Trophoblast cell (in vitro differentiated cells and primary cell): ENCODE results near the gene BARHL2.

Experiments
- DNase-seq, 2 donors: peaks; one replicate each; pipeline ENCODE4 v3.0.0-alpha.2; 2016
- H2AFZ ChIP-seq: 2 replicates; pipeline ENCODE4 v1.6.1; 2013; ENCODE audit warnings: low read length, moderate library complexity, mild to moderate bottlenecking; ENCODE audit not compliant: insufficient read depth, poor library complexity
- H2AK5ac ChIP-seq: 2 replicates; pipeline ENCODE4 v1.6.1; 2013; ENCODE audit warnings: mild to moderate bottlenecking, low read length
- H2BK120ac ChIP-seq: 2 replicates; pipeline ENCODE4 v1.6.1; 2013; ENCODE audit warnings: low read length, mild to moderate bottlenecking, moderate library complexity; ENCODE audit not compliant: insufficient read depth, poor library complexity
- H2BK12ac ChIP-seq: 2 replicates; pipeline ENCODE4 v1.6.1; 2013; ENCODE audit warnings: mild to moderate bottlenecking, low read length, moderate library complexity
- H2BK5ac ChIP-seq: 2 replicates; pipeline ENCODE4 v1.6.1; 2013; ENCODE audit warnings: low read length, low read depth, moderate library complexity, mild to moderate bottlenecking; ENCODE audit not compliant: poor library complexity
- H3K14ac ChIP-seq: 2 replicates; pipeline ENCODE4 v1.6.1; 2013; ENCODE audit warnings: mild to moderate bottlenecking, low read length
- H3K18ac ChIP-seq: 2 replicates; pipeline ENCODE4 v1.6.1; 2013; ENCODE audit warnings: mild to moderate bottlenecking, low read length
- H3K23ac ChIP-seq: 2 replicates; pipeline ENCODE4 v1.6.1; 2013; ENCODE audit warnings: low read length
- H3K27ac ChIP-seq: 2 replicates; pipeline ENCODE4 v1.5.1; 2013; ENCODE audit warnings: low read depth, mild to moderate bottlenecking, inconsistent platforms, low read length, moderate library complexity
- H3K27me3 ChIP-seq: 2 replicates; pipeline ENCODE4 v1.6.1; 2013; ENCODE audit warnings: inconsistent platforms, mild to moderate bottlenecking, low read length, moderate library complexity; ENCODE audit not compliant: insufficient read depth
- H3K36me3 ChIP-seq, 2 experiments: 1 replicate in 1 of 2; 2 replicates in 1 of 2; pipeline ENCODE4 v1.6.1; 2013; ENCODE audit warnings: low read length in 2 of 2, mild to moderate bottlenecking in 2 of 2, moderate library complexity in 1 of 2; ENCODE audit not compliant: insufficient read depth in 2 of 2, control insufficient read depth in 1 of 2
- H3K4ac ChIP-seq: 2 replicates; pipeline ENCODE4 v1.6.1; 2013; ENCODE audit warnings: low read depth, mild to moderate bottlenecking, low read length, moderate library complexity
- H3K4me1 ChIP-seq, 2 experiments: 1 replicate in 1 of 2; 2 replicates in 1 of 2; pipeline ENCODE4 v1.6.1; 2013; ENCODE audit warnings: low read length in 2 of 2, mild to moderate bottlenecking in 2 of 2, moderate library complexity in 1 of 2; ENCODE audit not compliant: insufficient read depth in 2 of 2, control insufficient read depth in 1 of 2
- H3K4me2 ChIP-seq: 2 replicates; pipeline ENCODE4 v1.6.1; 2013; ENCODE audit warnings: inconsistent platforms, mild to moderate bottlenecking, low read length, moderate library complexity
- H3K4me3 ChIP-seq: 2 replicates; pipeline ENCODE4 v1.5.1; 2013; ENCODE audit warnings: mild to moderate bottlenecking, low read depth, low read length, inconsistent platforms
- H3K79me1 ChIP-seq: one replicate; pipeline ENCODE4 v1.6.1; 2013; ENCODE audit warnings: low read length
- H3K79me2 ChIP-seq: 2 replicates; pipeline ENCODE4 v1.6.1; 2013; ENCODE audit warnings: low read length, mild to moderate bottlenecking; ENCODE audit not compliant: control insufficient read depth, insufficient read depth, poor library complexity
- H3K9ac ChIP-seq: 2 replicates; pipeline ENCODE4 v1.6.1; 2013; ENCODE audit warnings: mild to moderate bottlenecking, low read length
- H3K9me3 ChIP-seq: 2 replicates; pipeline ENCODE4 v1.6.1; 2013; ENCODE audit warnings: low read depth, mild to moderate bottlenecking, control low read depth, inconsistent platforms, low read length; ENCODE audit not compliant: insufficient read depth
- H4K12ac ChIP-seq: 2 replicates; pipeline ENCODE4 v1.6.1; 2013; ENCODE audit warnings: low read depth, mild to moderate bottlenecking, low read length, moderate library complexity
- H4K8ac ChIP-seq: 2 replicates; pipeline ENCODE4 v1.6.1; 2013; ENCODE audit warnings: low read depth, mild to moderate bottlenecking, low read length, moderate library complexity
- H4K91ac ChIP-seq: one replicate; pipeline ENCODE4 v1.6.1; 2013; ENCODE audit warnings: low read depth, mild to moderate bottlenecking, low read length, moderate library complexity
- WGBS: extraction: QIAGEN DNeasy Blood & Tissue Kit; methylation state at CpG from one replicate; pipeline ENCODE4 v1.1.7; 2013; ENCODE audit warnings: missing lambda C conversion rate; ENCODE audit not compliant: insufficient read length, insufficient coverage; ENCODE audit errors: extremely low coverage; 5-methylcytosine and 5-hydroxymethylcytosine counted together

The BARHL2 gene

GRCh38 chr1:90761156-90761555, 44.1 kb upstream of the BARHL2 start:
- no peak overlapping the region for H4K12ac ChIP-seq
- H2AK5ac ChIP-seq: no peak overlapping the region
- no peak for DNase-seq
- no peak overlapping the region for H2BK120ac ChIP-seq
- H3K4ac ChIP-seq: no peak overlapping the region
- H3K36me3 ChIP-seq: no peaks in the 10 kb centered on the region
- H3K4me1 ChIP-seq: no peaks in the 10 kb centered on the region
- no peak overlapping the region for H3K14ac ChIP-seq
- H2AFZ ChIP-seq: no peak overlapping the region
- H2BK5ac ChIP-seq: no peak overlapping the region
- no peaks in the 10 kb centered on the region for H3K9me3 ChIP-seq
- H3K27me3 ChIP-seq: no peaks in the 10 kb centered on the region
- H3K4me3 ChIP-seq: no peak overlapping the region
- H3K79me2 ChIP-seq: no peaks in the 10 kb centered on the region
- WGBS: no CpG with 5 or more reads among the region's 7 CpGs
- H3K9ac ChIP-seq: no peak overlapping the region
- no peak overlapping the region for H4K91ac ChIP-seq
- no peak overlapping the region for H3K27ac ChIP-seq
- no peak overlapping the region for H3K4me2 ChIP-seq
- H2BK12ac ChIP-seq: no peak overlapping the region
- no peak overlapping the region for H4K8ac ChIP-seq
- H3K18ac ChIP-seq: no peak overlapping the region
- H3K23ac ChIP-seq: no peak overlapping the region
- H3K79me1 ChIP-seq: no peaks in the 10 kb centered on the region

- WGBS: no CpG with 5 or more reads among the region's 1 CpG
- Histone ChIP-seq H3K14ac (no peak overlapping the region), H2AFZ (no peak overlapping the region)
These were observed 36.5 kb upstream of the BARHL2 start for GRCh38 chr1:90753556-90753955.

GRCh38 chr1:90748668-90749067, 31.6 kb upstream of the BARHL2 start:
- H3K4me2 ChIP-seq: no peak overlapping the region
- no peaks in the 10 kb centered on the region for H3K27me3 ChIP-seq
- no peaks in the 10 kb centered on the region for H3K4me1 ChIP-seq
- no peak overlapping the region for H3K4me3 ChIP-seq
- H2AK5ac ChIP-seq: no peak overlapping the region
- H3K14ac ChIP-seq: no peak overlapping the region
- H2BK12ac ChIP-seq: no peak overlapping the region
- H3K18ac ChIP-seq: no peak overlapping the region
- no peak overlapping the region for H3K9ac ChIP-seq
- H4K12ac ChIP-seq: no peak overlapping the region
- H4K8ac ChIP-seq: no peak overlapping the region
- no peak overlapping the region for H3K23ac ChIP-seq
- H3K4ac ChIP-seq: no peak overlapping the region
- no peak overlapping the region for H2BK5ac ChIP-seq
- DNase-seq: no peak
- H2BK120ac ChIP-seq: no peak overlapping the region
- no peaks in the 10 kb centered on the region for H3K79me1 ChIP-seq
- no peak overlapping the region for H2AFZ ChIP-seq
- H4K91ac ChIP-seq: no peak overlapping the region
- H3K36me3 ChIP-seq: no peaks in the 10 kb centered on the region
- no peaks in the 10 kb centered on the region for H3K9me3 ChIP-seq
- H3K27ac ChIP-seq: no peak overlapping the region
- H3K79me2 ChIP-seq: no peaks in the 10 kb centered on the region

More at GRCh38 chr1:90753556-90753955, 36.5 kb upstream of the BARHL2 start:
- Histone ChIP-seq H3K79me1 (no peaks in the 10 kb centered on the region), H3K4me2 (no peak overlapping the region), H3K4me3 (no peak overlapping the region), H3K23ac (no peak overlapping the region), H3K79me2 (no peaks in the 10 kb centered on the region), H3K4ac (no peak overlapping the region), H3K18ac (no peak overlapping the region), H3K36me3 (no peaks in the 10 kb centered on the region), H2BK5ac (no peak overlapping the region), H2BK120ac (no peak overlapping the region), H3K27ac (no peak overlapping the region), H2BK12ac (no peak overlapping the region), H2AK5ac (no peak overlapping the region), H3K4me1 (no peaks in the 10 kb centered on the region), H4K91ac (no peak overlapping the region), H4K8ac (no peak overlapping the region), H4K12ac (no peak overlapping the region), H3K9me3 (no peaks in the 10 kb centered on the region), H3K9ac (no peak overlapping the region), H3K27me3 (no peaks in the 10 kb centered on the region)
- no peak for DNase-seq

- no peak overlapping the region for H3K23ac ChIP-seq
These were observed 29.8 kb upstream of the BARHL2 start for GRCh38 chr1:90746857-90747256.

More at GRCh38 chr1:90746857-90747256, 29.8 kb upstream of the BARHL2 start:
- H4K12ac ChIP-seq: no peak overlapping the region
- H3K9me3 ChIP-seq: no peaks in the 10 kb centered on the region
- H3K4me2 ChIP-seq: no peak overlapping the region
- H3K27me3 ChIP-seq: no peaks in the 10 kb centered on the region
- H3K14ac ChIP-seq: no peak overlapping the region
- no peak overlapping the region for H2BK12ac ChIP-seq
- WGBS: no CpG with 5 or more reads among the region's 1 CpG
- H2BK120ac ChIP-seq: no peak overlapping the region
- H3K27ac ChIP-seq: no peak overlapping the region
- H3K18ac ChIP-seq: no peak overlapping the region
- no peak overlapping the region for H3K9ac ChIP-seq
- no peak overlapping the region for H2AK5ac ChIP-seq
- no peak overlapping the region for H3K4me3 ChIP-seq
- no peak overlapping the region for H2AFZ ChIP-seq
- H4K91ac ChIP-seq: no peak overlapping the region
- no peak overlapping the region for H2BK5ac ChIP-seq
- no peak overlapping the region for H4K8ac ChIP-seq
- no peaks in the 10 kb centered on the region for H3K79me1 ChIP-seq
- no peak for DNase-seq
- H3K4me1 ChIP-seq: no peaks in the 10 kb centered on the region
- no peak overlapping the region for H3K4ac ChIP-seq
- H3K79me2 ChIP-seq: no peaks in the 10 kb centered on the region
- H3K36me3 ChIP-seq: no peaks in the 10 kb centered on the region
